Cardiac septum (tissue), 1 donor: ENCODE results near the gene SLC30A5. TPM values are rescaled to one million over a fixed set of nuclear protein-coding genes. Genes with fewer than 3 reads are reported as not detected.

ENCODE experiments used
- DNase-seq: peaks from one replicate; pipeline ENCODE4 v3.0.0-alpha.2; 2020; ENCODE audit warnings: low spot score
- intact Hi-C: fragments of 100-400 bp; cut with DNase I; formaldehyde crosslinking; loops from one replicate; pipeline ENCODE4 v1.14.0; 2022
- total RNA-seq: library from RNA; stranded (reverse); fragmentation: NEBNext Ultra II Directional; extraction: Animal tissue kit (Norgen Biotek cat#: 25700); gene quantifications from one replicate; pipeline ENCODE4 v1.2.1, GENCODE V29; 2021
- donor health status: DM: no; HTN: no; CAD: no.

The SLC30A5 gene
- total RNA-seq, 1 donor from 2014 or later, result 40.7 TPM

- intact Hi-C loops, result no loop called here
- no peak for DNase-seq
Observed at GRCh38 chr5:69156456-69156855, 62.6 kb downstream of the SLC30A5 start.

DNA sequence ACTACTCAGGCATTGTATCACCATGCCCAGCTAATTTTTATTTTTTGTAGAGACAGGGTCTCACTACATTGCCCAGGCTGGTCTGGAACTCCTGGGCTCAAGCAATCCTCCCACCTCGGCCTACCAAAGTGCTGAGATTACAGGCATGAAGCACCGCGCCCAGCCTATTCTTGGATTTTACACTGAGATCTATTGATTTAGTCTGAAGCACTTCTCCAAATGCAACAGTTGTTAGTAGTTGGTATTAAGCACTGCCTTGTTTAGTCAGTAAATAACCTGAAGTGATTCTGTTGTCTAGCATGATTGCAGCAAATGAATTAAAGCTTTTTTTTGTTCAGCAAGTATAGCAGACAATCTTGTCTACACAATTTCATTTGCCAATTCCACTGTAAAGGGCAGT is 64.2 kb downstream of the SLC30A5 start:
- DNase-seq, result no peak
- intact Hi-C loops, result no loop called here

DNA sequence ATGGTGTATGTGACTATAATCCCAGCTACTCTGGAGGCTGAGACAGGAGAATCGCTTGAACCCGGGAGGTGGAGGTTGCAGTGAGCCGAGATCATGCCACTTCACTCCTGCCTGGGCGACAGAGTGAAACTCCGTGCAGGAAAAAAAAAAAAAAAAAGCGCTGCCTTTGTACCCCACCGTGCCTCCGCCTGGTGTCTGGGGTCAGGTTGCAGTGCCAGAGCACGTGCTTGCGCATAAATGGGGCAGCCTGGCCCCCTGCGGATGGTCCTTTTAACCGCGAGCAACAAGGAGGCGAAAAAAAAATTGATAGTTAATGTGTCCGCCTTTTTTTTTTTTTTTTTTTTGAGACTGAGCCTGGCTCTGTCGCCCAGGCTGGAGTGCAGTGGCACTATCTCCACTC is 66.8 kb downstream of the SLC30A5 start:
- no peak for DNase-seq
- intact Hi-C loops, result no loop called here

DNA sequence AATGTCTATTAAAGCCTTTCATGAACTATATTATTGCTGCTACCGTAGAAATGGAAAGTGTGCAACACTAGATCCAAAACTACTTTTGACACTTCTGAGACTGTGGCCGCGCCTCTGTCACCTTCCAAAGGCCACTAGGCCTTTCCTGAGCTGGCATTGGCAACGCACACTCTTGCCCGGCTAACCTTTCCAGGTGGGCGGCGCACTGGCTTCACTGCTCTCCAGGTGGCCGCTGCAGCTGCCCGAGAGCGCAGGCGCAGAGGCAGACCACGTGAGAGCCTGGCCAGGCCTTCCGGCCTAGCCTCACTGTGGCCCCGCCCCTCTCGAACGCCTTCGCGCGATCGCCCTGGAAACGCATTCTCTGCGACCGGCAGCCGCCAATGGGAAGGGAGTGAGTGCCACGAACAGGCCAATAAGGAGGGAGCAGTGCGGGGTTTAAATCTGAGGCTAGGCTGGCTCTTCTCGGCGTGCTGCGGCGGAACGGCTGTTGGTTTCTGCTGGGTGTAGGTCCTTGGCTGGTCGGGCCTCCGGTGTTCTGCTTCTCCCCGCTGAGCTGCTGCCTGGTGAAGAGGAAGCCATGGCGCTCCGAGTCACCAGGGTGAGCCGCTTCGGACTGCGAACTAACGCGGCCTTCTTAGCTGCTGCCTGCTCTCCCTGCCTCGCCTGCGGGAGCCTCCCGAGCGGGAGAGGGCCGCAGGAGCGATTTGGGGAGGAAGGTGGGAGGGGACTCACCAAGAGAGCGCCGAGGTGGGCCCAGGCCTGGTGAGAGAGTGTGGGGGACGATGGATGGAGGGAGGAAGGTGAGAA is 73.1 kb downstream of the SLC30A5 start, which contains the start of gene CCNB1:
Gene CCNB1, plus strand, starts transcription at position 465 of the 807 bp plus-strand sequence. Its CDS starts 113 bp downstream, at position 578.
- intact Hi-C loops, result loop anchor here (5.0 kb wide), 2 partner anchors 65 to 75 kb away; partner anchors contain the start of genes CDK7 and SLC30A5
- peak; percentile 99 for DNase-seq

- no peak for DNase-seq
- intact Hi-C loops, result loop anchor here (5.0 kb wide), 2 partner anchors 65 to 75 kb away; partner anchors contain the start of genes CDK7 and SLC30A5
Observed at GRCh38 chr5:69167493-69167855, 73.7 kb downstream of the SLC30A5 start.

GRCh38 chr5:69167929-69168328 is 74.1 kb downstream of the SLC30A5 start:
- intact Hi-C loops, result loop anchor here (5.0 kb wide), 2 partner anchors 64 to 76 kb away; partner anchors contain the start of genes CDK7 and SLC30A5
- no peak for DNase-seq

DNA sequence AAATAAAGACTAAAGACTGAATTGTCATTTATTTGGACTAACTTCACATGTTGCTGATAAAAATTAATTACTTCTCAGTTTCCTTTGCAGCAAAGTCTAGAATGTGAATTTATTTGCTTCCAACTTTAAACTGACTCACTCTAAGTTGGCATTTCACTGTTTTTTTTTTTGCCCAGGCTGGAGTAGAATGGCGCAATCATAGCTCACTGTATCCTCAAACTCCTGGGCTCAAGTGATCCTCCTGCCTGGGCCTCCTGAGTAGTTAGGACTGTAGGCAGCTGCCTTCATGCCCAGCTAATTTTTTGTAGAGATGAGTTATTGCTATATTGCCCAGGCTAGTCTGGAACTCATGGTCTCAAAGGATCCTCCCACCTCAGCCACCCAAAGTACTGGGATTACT is 76.7 kb downstream of the SLC30A5 start:
- DNase-seq, result no peak
- intact Hi-C loops, result no loop called here

DNA sequence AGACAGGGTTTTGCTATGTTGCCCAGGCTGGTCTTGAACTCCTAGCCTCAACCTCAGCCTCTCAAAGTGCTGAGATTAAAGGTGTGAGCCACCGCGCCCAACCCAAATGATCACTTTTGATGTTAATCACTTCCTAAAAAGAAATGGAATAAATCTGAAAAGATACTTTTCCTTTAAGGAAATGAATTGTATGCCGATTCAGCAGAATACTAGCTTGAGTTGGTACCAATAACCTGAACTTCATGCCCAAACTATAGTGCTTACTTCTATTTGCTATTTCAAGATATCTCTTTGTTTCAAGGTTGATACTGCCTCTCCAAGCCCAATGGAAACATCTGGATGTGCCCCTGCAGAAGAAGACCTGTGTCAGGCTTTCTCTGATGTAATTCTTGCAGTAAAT is 77.2 kb downstream of the SLC30A5 start:
- DNase-seq, result no peak
- intact Hi-C loops, result no loop called here

Other genes with a start within 250 kb of the SLC30A5 start
- gene CCNB1, start 73.1 kb downstream of the SLC30A5 start, total RNA-seq, result 2.1 TPM
- gene CENPH, start 95.6 kb downstream of the SLC30A5 start, total RNA-seq, result 2.9 TPM
- gene CDK7, start 140.9 kb downstream of the SLC30A5 start, total RNA-seq, result 13.3 TPM
- gene CCDC125, start 238.8 kb downstream of the SLC30A5 start, total RNA-seq, result 2.9 TPM